Occipital lobe (tissue), 2 donors: ENCODE results near the gene FAM135A. TPM values are rescaled to one million over a fixed set of nuclear protein-coding genes. Genes with fewer than 3 reads are reported as not detected.
"Not testable (repeated sequence)": the region's sequence is repeated elsewhere in the genome, so short reads cannot be mapped to it uniquely, and the experiment has no call there.

Experiments used
- DNase-seq: peaks from one replicate; lab custom pipeline; 2025; lab: John Stamatoyannopoulos, UW
- total RNA-seq: library from RNA; depleted of rRNA; stranded (reverse); fragments of >200 nt; gene quantifications from one replicate; pipeline ENCODE4 v1.2.3, GENCODE V29; 2014

The FAM135A gene
- total RNA-seq, 1 donor from 2014 or later, result 161 TPM

DNA sequence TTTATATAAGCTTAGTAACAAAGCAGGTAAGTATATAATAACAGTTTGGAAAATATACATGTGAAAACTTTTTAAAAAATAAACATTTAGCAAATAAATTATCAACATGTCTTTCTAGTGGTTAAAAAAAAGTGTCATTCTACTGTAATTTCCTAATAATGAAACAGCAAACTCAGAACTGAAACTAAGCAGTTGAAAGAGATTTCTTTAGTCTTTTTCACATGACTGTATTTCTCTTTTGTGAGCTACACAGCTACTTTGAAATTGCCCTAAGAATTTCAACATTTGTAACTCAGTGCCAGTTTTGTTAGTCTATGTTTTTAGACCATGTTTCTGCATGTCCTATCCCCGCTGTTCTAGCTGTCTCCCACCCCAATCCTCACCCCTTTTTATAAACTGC lies 125.1 kb downstream of the FAM135A start:
- DNase-seq, result no peak

DNA sequence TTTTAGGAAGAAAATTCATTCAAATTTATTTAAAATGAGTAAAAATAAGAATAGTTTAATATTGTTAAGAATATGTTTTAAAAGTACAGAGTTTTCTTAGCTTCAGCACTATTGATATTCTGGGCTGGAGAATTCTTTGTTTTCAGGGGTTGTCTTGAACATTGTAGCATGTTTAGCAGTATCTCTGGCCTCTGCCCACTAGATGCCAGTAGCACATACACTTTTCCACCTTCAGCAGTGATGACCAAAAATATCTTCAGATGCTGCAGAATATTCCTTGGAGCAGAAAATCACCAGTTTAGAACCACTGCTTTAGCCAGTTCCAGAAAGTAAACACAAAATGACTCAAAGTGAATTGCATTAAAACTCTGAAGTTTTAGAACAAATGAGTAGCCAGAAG lies 134.0 kb downstream of the FAM135A start:
- no peak for DNase-seq

DNA sequence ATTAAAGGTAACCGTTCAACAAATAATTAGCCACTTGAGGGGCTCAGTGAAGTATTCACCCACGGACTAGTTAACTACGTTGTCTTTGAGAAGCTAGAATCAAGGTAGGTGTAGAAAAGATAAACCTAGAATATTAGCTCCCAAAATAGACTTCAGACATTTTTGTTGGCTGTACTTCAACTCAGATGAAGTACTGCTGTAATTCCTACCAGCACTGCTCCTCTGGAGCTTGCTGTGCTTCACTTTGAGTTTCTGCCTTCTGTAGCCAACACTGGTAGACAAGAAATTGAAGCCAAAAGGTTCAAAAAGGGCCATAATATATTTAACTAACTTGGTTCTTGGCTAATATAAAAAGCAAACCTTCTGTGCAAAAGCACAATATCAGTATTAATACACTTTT lies 134.6 kb downstream of the FAM135A start:
- no peak for DNase-seq

DNA sequence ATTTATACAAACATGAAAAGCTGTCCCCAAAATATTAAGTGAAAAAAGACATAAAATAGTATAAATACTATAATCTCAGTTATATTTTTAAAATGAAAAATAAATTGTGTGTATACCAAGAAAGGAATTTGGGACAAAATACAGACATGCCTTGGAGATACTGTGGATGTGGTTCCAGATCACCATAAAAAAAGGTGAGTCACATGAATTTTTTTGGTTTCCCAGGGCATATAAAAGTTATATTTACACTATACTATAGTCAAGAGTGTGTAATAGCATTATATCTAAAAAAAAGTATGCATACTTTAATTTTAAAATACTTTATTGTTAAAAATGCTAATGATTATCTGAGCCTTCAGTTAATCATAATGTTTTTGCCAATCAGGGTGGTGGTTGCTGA lies 136.0 kb downstream of the FAM135A start:
- DNase-seq, result no peak

DNA sequence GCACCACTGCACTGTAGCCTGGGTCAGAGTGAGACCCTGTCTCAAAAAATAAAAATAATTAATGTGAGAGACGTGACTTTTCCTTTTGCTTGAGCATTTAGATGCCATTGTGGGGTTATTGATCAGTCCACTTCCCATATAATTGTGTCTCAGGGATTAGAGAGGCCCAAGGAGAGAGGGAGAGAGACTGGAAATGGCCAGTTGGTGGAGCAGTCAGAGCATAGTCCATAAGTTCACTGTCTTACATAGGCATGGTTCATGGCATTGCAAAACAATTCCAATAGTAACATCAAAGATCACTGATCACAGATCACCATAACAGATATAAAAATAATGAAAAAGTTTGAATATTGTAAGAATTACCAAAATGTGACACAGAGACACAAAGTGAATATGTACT lies 138.3 kb downstream of the FAM135A start:
- no peak for DNase-seq

DNA sequence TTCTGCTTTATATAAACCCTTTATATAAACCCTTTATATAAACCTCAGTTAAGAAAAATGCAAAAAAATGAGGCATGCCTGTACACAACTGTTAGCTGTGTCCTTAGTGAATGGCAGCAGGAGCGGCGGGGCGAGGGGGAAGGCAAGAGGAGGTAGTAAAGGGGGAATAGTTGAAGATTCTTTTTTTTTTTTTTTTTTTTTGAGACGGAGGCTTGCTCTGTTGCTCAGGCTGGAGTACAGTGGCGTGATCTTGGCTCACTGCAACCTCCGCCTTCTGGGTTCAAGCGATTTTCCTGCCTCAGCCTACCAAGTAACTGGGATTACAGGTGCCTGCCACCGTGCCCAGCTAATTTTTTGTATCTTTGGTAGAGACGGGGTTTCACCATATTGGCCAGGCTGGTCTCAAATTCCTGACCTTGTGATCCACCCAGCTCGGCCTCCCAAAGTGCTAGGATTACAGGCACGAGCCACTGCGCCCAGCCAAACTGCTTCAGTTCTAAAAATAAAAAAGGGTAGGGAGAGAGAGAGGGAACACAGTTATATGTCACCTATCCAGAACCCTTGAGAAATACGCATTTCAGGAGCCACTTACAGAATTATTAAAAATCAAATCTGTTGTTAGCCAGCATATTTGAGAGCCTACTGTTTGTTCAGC lies 139.1 kb downstream of the FAM135A start:
- not testable (repeated sequence) for DNase-seq

DNA sequence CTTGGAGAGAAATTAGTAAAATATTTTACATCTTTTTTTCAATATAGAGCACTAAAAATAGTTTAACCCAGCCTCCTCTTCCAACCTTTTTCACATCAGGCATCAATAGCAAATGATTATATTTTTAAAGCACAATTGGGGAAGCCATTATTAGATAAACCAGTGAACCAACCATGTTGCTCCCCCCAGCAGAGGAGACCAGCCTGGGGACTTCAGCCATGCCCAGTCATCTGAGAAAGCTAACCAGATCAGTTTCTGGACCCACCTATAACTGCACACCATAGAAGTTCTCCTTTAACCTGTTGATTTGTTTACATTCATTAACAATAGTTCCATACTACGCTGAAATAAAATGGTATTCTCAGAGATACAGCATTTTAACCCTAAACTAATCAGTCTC lies 139.7 kb downstream of the FAM135A start:
- no peak for DNase-seq

DNA sequence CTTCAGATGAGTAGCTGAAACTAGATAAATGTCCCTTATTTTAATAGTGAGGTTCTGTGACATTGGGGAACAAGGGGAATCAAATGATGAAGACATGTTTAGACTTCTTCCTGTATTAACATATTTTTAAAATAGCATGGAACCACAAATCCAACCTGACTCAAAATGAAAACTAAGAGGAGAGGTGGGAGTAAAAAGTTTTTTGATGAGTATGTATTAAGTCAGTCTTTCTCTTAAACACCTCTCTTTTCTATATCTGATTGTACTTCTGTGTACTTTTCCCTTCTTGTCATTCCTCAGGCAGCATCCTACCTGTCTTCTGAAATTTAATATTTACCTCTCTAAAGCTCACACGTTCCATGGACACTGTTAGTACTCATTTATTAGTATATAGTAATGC lies 144.7 kb downstream of the FAM135A start:
- DNase-seq, result no peak

DNA sequence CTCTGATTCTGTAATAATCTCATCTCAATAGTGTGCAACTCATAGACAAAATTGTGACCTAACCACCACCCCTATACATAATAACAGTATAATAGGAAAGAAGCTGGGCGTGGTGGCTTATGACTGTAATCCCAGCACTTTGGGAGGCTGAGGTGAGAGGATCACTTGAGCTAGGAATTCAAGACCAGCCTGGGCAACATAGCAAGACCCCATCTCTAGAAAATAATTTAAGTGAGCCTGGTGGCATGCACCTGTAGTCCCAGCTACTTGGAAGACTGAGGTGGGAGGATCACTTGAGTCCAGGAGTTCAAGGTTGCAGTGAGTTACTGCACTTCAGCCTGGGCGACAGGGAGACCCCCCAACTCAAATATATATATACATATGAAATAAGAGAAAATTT lies 149.1 kb downstream of the FAM135A start:
- DNase-seq, result not testable (repeated sequence)

DNA sequence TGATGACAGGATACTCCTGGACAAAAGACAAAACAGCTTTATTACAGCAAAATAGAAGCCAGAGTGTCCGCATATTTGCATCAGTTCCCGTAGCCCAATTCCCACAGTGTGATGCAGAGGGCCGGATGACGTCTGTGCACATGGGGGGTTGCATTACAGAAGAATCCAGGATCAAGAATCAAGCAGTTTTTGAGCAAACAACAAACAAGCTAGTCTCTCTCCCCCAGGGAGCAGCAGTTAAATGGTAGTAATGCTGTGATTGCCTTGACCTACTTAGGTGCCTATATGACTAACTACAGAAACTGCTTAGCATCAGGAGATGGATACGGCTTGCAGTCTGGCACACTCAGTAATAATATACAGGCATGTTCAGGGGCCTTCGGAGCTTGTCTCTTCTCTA lies 150.2 kb downstream of the FAM135A start:
- no peak for DNase-seq

DNA sequence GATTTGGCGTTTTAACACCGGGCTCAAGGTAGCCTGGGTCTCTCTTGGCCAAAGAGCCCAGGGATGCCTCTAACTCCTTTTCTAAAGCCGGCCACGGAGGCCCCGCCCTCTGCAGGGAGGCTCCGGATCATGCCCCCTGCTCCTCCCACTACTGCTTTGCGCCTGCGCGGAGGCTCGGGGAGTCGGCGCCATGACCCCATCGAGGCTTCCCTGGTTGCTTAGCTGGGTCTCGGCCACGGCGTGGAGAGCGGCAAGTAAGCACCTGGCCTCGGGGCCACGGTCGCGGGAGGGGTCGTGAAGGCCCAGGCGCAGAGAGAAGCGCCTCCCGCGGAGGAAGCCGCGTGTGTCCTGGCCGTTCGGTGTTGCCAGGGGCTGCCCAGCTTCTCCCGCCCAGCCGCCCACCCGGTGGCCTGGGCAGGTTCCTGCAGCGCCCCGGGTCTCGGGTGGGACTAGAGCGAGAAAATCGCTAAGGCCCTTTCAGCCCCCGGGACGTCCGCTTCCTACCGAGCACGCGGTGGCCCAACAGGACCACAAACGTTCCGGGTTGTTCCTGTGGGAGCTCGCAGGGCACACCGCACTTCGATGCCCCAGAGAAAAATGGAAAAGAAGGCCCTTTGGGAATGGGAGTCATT lies 153.6 kb downstream of the FAM135A start, which contains the start of gene SDHAF4:
Gene SDHAF4 (plus strand): TSS at position 180 of the 632 bp plus-strand sequence. CDS start 11 bp downstream, at position 191.
- DNase-seq, result peak; percentile 92

DNA sequence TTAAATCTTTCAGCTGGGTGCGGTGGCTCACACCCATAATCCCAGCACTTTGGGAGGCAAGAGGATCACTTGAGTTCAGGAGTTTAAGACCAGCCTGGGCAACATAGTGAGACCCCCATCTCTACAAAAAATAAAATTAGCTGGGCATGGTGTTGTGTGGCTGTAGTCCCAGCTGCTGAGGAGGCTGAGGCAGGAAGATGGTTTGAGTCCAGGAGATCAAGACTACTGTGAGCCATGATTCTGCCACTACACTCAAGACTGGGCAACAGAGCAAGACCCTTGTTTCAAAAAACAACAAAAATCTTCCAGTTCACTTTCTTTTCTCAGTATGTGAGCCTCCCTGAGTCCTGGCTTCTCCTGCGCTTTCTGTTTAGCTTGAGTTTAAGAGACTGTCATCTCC lies 161.3 kb downstream of the FAM135A start:
- no peak for DNase-seq

DNA sequence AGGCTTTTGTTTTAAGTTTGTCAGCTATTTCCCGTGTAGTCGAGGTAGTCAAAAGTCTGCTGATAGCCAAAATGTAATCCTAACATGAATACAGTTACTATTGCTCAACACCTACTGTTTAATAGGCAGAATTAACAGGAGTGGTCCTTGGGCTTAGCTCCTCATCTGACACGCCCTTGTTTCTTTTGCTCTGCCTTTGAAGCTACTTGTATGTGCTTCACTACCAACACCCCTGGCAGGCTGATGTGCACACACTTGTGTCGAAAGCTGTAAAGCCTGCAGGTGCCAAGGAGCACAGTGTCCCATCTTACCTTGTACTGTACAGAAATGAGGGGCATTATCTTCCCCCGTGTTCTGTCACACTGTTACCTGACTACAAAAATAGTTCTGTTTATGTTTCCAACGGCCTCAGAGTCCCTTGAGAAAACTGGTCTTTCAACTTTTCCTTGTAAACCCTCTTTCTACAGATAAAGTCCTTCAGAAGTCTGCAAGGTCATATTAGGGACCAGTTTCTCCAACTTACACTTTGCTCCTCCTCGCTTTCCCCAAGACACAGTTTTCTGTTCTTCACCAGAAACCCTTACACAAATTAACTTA lies 162.7 kb downstream of the FAM135A start:
- DNase-seq, result no peak

DNA sequence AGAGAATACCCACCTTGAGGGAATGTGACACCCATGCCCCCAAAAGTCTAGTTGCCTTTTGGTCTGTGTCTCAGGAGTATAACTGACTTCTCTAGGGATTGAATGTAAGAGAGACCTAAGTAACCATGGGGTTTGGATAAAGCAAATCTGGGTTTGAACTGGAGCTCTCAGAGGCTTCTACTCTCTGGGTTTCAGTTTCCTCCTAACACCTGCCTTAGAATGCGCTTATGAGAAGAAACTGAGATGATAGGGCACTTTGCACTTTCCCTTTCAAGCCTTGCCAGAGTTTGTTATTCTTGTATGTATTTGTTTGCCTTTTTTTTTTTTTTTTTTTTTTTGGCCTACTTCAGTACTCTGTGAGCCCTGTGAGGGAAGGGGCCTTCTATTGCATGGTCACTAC lies 172.8 kb downstream of the FAM135A start:
- DNase-seq, result no peak

DNA sequence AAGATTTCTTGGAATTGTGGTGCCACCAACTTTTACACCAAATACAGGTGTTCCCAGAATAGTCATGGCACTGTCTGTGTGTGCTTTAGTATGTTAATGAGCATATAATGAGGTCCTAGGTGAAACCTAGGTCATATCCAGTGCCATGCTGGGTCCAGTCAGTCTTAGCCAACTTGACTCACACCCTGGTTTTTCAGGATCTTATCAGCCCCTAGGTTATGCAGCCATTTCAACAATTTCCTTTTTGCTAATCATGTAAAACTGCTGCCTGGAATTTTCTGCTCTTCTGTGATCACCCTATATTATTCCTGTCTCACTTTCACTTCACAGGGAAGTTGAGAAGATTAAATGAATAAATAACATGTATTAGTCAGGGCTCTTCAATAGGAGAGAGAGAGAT lies 177.1 kb downstream of the FAM135A start:
- DNase-seq, result no peak

DNA sequence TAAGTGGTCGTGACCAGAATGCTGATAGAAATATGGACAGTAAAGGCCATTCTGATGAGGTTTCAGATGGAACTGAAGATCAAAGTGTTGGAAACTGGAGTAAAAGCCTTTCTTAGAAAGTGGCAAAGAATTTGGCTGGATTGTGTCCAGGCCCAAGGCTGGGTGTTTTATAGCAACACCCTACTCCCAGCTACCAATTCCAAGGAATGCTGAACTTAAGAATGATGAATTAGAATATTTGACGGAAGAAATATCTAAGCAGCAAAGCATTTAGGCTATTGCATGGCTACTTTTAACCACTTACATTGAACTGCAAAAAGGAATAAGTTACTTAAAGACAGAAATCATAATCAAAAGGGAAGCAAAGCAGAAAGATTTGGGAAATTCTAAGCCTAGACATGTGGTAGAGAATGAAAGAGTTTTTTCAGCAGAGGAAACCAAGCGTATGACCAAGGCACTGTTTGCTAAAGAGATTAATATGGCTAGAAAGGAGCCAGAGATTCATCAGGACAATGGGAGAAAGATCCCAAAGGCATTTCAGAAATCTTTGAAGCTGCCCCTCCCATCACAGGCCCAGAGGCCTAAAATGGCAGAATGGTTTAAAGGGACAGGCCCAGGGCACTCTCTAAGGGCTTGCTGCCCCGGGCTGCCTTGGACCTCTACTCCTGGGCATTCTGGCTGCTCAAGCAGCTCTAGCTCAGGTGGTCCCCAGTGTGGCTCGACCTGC lies 179.2 kb downstream of the FAM135A start:
- no peak for DNase-seq

DNA sequence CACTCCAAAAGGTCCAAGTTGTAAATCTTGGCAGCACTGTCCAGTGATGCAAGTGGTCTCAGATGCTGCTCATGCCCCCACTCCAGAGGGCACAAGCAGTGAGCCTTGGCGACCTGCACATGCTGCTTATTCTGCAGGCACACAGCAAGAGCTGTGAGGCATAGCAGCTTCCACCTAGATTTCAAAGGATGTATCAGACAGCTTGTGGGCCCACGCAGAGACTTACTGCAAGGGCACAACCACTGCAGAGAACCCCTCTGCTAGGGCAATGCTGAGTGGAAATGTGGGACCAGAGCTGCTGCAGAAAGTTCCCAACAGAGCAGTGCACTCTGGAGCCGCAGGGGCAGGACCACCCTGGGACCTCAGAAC lies 179.8 kb downstream of the FAM135A start:
- no peak for DNase-seq

DNA sequence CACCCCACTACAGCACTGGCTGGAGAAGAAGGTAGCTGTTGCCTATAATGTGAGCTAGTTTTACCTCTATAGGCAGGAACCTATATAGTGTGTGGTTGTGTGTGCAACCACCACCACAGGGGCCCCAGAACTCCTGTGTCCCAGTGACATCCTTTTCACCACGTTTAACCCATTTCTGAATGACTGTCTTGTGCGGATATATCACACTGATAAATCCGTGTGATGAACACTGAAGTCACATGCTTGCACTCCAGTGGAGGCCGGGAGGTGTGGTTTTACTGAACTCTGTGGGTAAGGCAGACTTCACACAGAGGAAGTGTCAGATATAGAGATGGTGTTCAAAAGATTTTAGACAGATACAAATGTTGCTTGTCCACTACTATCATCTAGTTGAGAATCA lies 185.9 kb downstream of the FAM135A start:
- no peak for DNase-seq

DNA sequence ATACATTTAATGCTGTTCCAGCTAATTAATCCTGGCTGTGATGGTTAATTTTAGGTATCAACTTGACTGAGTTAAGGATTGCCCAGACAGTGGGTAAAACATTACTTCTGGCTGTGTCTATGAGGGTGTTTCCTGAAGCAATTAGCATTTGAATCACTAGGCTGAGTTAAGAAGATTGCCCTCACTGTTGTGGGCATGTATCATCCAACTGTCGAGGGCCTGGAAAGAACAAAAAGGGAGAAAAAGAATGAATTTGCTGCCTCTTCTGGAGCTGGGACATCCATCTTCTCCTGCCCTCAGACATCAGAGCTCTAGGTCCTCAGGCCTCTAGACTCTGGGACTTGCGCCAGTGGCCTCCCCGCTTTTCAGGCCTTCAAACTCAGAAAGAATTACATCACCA lies 187.7 kb downstream of the FAM135A start:
- no peak for DNase-seq

DNA sequence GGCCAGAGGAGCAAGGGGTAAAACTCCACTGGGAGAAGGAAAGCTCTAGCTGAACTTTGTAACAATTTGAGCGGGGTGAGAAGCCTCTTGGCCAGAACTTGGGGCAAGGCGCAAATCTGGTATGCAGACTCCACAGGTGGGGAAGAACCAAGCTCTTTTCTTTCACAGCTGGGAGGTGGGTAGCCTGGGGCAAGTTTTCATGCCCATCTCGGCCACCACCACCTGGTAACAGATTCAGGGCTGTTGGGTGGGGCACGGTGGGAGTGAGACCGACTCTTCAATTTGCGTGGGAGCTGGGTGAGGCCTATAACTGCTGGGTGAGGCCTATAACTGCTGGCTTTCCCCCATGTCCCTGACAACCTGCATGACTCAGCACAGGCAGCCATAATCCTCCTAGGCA lies 190.9 kb downstream of the FAM135A start:
- DNase-seq, result no peak

DNA sequence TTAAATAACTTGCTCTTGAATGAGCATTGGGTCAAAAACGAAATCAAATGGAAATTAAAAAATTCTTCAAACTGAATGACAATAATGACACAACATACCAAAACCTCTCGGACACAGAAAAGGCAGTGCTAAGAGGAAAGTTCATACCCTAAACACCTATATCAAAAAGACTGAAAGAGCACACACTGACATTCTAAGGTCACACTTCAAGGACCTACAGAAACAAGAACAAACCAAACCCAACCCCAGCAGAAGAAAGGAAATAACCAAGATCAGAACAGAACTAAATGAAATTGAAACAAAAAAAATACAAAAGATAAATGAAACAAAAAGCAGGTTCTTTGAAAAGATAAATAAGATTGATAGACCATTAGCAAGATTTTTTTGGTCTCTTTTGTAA lies 194.1 kb downstream of the FAM135A start:
- DNase-seq, result not testable (repeated sequence)

DNA sequence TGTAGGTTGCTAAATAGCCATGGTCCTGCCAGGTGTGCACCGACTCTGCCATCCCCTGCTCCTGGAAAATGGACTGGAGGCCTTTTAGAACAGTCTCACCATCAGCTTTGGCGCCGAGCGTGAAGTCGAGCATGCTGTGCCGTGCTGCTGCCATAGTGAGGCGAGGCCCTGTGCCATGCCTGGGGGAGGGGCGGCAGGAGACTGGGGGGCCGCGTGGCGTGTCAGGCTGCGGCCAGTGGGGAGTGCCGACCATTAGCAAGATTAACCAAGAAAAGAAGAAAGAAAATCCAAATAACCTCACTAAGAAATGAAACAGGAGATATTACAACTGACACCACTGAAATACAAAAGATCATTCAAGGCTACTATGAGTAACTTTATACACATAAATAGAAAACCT lies 195.9 kb downstream of the FAM135A start:
- not testable (repeated sequence) for DNase-seq
